ENCODE results near the gene SSBP3.
A peak's percentile ranks its signal among the peaks of the same experiment; 100 is the strongest.

SSBP3 gene

DNA sequence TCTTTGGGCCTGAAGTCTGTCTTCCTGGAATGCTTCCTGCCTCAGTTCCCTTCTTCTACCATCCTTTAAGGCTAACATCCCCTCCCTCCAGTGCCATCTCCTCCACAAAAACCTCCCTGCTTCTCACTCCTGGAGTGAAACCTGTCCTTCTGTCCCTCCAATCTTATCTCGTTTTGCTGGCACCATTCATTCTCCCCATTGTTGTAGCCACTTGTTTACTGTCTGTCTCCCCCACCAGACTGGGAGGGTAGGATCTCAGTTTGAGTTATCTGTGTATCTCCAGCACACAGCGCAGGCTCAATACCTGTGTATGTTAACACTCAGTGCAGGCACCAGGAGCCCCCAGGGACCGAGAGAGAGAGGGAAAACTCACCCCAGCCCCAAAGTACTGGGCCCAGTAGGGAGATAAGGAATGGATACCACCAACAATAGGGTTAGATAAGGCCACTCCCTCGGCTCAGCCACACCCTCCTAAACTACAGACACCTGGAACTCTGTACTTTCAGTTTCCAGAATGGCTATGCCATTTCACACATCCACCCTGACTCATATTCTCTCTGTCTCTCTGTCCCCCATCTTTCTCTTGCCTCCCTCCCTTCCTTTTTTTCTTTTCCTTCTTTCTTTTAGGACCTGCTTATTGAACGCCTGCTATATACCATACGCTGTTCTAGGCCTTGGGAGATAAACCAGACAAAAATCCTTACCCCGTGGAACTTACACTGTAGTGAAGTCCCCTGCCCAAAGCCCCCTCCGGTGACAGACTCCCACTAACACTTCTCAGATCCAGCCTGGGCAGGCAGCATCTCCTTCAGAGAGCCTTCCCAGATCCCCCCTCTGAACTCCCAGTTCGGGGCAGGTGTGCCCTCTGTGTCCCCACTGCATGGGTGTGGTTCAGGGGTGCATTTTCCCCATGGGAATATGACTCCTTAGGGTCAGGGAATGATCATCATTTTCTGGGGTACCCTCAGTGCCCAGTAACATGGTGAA is 3.3 kb upstream of the SSBP3 start:
- DNase-seq: no peak

DNA sequence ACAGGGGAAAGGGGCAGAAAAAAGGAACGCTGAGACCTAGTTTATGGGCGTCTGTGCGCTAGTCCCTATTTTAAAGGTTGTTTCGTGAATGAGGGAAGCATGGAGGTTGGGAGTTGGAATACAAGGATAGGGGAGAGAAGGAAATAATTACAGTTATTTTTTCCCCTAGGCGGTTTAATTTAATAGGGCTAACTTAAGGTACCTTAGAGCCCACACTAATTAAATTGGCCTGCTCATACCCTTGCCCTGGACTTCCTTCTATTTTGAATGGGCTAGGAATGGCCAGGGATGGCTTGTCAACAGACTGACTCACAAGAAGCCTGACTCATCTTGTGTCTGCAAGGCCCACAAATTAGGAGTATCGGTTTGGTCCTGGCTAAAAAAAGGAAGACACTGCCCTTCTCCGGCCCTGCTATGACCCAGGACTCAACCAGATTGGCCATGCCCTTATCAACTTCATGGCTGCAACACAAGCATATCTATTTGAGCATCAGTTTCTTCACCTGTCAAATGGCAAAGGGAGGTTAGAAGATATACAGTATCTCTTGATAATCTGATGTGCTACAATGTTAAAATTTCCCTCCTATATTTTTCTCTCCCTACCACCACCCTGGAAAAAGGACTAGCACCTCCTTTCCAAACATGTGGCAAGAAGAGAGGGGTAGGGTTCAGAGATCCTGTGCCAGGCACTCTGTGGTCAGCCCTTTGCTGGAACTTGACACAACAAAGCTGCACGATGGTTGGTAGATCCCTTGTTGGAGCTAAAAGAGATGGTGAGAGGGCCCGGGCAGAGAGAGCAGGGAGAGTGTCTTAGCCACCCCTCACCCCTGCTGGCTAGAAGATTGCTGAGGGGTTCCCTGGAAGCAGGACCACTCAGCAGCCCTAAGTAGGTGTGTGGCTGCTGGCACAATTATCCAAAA is 2.2 kb upstream of the SSBP3 start:
- no peak for DNase-seq

DNA sequence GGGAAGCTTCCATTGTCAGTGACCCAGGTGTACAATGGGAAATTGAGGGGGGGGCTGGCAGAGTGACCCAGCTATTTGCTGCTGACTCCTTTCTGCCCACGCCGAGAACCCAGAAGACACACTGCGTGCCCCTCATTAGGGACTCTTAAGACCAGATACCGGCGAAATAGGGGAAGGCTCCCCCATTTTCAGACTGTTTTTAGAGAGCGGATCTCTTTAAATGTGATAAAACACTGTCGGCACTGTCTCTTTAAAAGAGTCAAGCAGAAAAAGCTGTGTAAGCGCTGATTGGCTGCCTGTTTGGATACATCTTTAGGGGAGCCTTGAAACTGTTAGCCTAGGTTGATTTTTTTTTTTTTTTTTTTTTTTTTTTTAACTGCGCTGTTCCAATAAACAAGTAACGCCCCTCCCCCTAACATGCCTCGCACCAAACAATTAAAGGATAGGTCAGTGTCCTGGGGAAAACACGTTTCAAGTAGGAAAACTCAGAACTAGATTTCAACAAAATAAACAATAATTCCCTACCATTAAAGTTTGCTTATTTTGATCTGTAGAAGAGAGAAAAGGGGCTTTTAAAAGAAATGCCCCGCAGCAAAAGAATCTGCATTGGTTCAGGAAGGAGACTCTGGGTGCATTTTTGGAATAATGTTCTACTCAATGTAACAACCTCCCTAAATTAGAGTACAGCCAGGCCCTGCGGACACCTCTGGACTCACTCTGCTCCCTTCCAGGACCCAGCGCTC is 1.4 kb upstream of the SSBP3 start:
- no peak for DNase-seq

DNA sequence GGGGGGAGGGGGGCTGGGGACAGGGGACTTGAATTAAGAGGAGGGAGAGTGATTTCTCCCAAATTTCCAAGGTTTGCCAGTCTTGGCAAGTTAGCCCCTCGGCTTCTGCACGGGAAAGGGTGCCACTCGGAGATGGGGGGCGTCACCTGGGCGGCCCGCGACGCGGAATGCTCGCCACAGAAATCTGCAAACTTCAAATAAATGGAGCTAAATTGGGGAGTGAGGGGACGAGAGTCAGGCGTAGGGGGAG is 885 bp upstream of the SSBP3 start:
- DNase-seq: peak; percentile 77

DNA sequence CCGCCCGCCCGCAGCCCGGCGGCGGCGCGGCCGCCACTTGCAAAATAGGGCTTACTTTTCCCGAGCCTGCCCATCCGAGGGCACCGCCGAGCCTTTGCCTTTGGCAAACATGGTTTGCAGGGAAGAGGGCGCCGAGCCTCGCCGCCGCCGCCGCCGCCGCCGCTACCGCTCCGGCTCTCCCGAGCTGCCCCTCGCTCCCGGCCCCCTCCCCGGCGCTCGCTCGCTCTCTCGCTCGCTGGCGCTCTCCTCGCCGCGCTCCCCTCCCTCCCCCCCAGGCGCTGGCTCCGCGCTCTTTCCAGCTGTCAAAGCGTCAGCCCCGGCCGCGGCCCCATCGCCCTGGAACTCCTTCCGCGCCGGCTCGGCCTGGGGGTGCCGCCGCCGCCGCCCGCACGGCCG is 298 bp downstream of the SSBP3 start:
- no peak for DNase-seq

DNA sequence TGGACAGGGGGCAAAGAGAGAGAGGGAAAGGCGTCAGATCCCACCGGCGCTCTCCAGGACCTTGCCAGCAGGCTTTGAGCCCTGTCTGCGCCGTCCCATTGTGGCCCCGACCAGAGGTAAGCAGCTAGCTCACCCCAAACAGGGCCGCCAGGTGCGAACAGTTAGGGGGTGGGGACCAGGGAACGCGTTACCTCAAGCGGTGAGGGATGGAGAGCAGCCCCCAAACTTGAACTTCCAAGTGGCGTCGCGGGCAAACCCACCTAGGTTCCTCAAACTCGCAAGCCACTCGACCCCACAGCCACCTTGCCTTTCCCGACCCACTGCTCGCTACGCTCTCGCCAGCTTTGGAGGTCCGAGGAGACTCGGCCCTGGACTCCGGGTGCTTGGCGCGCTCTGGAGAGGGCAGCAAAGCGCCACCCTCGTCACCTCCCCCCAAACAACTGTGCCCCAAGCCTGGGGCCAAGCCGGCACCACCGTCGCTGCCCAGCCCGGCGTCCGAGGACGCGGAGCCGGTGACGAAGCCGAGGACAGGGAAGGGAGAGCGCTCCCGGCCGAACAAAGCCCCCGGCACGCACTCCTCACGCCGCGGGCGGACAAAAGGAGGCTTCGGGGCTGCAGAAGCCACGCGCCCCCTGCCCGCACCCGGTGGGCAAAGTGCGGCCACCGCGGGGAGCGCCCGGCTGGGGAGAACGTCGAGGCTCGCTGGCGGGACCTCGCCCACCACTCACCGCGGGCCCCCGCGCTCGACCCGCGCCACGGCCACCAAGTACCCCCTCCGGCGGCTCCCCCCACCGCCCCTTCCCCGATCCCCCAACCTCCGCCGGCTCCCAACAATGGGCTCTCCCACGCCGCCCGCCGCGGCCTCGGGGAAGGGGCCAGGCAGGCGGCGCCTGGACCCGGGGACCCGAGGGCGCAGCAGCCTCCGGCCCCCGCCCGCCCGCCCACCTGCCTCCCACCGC is 976 bp downstream of the SSBP3 start:
- no peak for DNase-seq

DNA sequence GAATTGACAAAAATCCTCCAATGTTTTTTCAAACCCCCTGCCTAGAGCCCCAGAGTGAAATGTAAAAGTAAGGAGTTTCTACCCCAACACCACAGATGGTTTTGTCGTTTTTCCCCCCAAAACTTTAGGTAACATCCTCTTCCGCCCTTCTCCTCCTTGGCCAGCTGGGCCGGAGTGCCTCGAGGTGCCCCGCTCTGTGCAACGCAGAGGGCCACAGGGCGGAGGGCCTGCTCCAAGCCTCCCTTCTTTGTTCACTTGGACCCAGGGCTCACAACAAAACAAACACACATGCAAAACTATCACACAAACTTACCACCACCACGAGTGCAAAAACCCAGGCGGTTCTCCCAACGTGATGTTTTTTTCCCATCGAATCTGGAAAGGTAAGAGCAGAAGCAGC is 1.9 kb downstream of the SSBP3 start:
- DNase-seq: no peak

DNA sequence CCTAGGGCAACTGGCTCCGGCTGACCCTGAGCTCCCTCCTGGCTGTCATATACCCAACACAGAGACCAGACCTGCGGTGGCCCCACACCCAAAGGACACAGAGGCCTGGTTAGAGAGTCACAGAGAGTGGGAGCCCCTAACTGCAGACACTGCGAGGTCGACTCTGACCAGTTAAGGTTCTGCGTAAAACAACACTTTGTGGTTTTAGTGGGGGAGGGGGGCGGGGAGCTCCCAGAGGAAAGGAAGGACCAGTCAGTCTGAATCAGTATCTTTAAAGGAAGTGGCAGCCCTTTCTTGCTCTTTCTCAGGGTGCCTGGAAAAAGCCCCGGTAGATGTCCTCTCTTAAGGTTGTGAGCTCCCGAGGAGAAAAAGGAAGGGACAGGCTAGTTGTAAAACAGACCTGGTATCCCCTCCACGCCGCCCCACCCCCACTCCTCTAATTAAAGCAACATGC is 2.4 kb downstream of the SSBP3 start:
- DNase-seq: no peak

DNA sequence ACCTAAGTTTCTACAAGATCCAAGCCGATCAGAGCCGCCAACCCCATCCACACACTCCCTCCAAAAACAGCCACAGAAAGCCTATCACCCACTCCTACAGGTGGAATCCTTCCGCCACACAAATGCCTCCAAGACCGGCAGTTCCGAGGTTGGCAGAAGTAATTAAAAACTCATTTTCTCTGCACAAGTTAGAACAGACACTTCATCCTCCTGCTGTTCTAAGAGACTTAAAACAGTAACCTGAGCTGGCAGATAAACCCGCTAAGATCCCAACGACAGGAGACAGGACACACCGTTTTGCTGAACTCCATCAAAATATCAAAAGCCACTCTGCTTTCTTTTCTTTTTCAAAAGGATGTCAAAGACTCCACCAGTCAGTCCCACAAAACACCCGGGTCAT is 2.8 kb downstream of the SSBP3 start:
- no peak for DNase-seq

DNA sequence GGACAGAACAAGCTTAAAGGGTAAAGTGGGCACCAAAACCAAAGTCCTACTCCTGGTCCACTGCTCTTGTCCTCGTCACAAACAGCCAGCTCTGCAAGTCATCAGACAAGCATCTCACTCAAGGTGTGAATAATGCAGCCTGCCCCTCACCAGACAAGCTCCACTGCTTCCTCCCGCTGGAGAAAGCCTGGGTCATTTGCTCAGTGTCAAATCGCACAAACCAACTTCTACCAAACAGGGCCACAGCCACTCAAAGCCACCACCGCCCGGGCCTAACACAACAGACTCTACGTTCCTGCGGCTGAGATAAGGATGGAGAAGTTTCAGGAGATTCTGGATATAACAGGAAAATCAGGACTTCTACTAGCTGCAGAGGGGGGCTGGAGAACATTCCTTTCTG is 3.3 kb downstream of the SSBP3 start:
- DNase-seq: no peak

DNA sequence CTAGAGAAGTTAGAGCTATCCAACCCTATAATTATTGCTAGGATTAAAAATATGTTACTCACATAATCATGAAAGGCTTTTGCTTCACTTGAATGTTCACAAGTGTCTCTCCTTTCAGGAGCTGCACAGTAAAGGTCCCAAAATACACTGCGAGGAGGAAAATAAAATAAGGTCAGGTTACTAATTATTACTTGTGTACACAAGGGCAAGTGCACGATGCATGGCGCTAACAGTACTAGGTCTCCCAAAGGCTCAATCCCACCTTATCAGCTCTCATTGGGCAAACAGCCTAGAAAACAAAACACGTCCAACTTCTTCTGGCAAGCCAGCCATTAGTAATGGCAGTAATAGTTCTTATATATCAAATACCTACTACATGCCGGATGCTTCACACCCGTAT is 4.4 kb downstream of the SSBP3 start:
- no peak for DNase-seq

DNA sequence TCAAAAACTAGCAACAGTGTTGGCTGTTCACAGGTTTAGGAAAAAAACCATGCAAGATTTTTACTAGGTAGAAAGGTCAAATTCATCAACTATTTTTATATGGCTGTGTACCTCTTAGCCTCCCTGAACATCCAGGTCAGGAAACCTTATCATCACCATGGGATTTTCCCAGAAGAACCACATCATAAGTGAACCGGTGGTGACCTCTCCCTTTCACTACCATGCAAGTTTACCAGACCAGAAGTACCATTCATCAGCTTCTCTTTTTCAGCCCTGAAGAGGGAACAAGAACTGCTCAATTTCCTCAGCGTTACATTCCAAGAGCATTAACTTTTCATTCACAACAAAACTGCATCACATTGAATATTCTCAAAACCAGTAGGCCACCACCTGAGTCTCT is 5.9 kb downstream of the SSBP3 start:
- DNase-seq: no peak

DNA sequence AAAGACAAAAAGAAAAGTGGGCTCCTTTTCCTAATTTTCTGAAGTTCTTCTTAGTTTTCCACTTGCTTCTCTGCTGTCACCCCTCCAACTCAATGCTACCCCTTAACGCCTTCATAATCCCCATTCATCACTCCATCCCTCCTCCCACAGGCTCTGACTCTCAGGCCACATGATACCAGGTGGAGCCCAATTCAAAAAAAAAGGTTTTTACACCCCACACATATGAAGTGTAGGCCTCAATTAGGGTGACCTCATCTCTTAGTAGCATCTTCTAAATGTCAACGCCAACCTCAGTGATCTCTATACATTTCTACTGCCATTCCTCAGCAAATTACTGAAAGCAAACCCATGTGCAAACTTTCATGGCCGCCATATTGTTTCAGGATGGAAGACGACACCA is 6.4 kb downstream of the SSBP3 start:
- no peak for DNase-seq

DNA sequence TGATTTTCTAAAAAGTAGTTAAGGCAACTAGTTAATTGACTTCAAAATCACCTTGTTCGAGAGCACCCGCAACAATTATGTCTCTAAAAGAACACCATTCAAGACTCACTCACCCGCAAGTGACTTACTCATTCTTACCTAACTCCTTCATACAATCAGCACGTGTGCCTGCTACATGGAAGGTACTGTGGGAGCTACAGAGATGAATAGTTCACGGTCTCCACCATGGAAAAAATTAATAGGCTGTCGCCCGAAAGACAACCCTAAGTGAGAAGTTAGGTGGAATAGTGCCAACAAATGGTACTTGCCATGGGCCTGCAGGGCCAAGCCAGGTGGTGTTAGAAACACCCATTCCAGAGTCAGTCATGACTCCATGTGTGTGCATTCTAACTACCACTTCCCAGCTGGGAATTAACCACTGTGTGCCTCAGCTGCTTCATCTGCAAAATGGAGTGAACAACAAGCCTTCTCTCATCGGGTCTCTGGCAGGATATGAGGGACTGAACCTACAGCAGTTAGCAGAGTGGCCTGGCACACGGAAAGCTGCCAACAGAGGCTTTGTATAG is 7.1 kb downstream of the SSBP3 start:
- DNase-seq: no peak

DNA sequence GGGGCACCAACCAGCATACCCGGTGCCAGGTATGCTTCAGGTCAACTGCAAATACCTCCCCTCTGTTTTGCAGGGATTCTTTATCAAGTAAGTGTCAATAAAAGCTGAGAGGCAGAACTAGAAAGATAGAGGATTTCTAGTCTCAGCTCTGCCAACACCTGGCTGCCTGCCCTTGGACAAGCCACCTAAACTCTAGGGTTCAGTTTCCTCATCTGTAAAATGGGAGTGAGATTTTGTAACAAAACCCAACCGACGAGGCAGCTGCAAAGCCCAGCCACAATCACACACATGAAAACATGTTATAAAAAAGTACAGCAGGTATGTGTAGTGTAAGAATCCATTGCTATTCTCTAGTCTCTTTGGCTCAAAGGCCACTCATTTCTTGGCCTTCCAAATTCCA is 8.2 kb downstream of the SSBP3 start:
- no peak for DNase-seq

DNA sequence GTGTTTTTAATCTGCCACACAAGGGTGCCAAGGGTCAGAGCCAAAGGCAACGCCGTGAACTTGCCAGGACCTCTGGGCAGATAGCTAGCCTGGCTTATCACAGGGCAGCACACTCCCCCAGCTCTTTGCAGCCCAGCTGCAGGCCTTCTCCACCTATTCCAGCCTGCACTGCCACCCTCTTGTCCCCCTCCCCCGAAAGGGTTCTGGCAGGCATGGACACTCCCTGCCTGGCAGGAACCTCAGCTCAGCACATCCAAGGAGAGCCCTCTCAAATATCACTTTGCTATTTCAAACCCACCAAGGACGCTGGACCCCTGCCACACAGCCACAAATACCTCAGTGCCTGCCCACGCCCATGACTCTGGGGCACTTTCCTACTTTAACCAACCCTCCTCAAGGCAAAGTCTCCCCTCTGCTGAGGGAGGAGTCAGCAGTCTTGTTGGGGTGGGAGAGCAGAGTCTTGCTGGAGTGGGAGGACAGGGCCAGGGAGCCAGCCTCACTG is 9.1 kb downstream of the SSBP3 start:
- DNase-seq: no peak

DNA sequence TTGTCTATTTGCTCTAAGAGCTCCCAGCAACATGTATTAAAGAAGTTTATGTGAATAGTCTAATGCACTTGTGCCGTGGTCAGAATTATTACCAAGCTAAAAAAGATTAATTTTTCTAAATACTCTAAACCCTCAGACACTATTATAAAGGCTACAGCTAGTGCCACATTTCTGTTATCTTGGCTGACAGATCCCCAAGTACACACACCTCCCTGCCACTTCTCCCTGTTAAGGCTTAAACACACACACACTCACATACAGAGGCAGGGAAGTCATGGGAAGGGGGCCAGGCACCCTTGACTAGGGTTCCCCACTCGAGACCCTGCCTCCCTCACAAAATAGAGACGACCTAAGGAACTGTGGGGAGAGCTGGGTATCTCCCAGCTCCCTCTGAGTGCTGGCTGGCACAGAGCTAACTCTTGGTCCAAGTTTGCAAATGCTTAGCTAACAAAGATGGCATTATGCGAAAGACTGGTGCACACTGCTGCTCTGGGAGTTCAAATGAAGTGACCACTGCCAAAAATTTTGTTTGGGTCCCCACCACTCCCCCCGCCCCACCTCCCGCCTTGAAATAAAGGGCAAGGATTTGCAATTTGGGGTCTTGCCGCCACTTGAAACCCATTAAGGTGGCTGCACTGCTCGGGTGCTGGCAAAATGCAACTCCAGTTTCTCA is 9.8 kb downstream of the SSBP3 start:
- DNase-seq: no peak

DNA sequence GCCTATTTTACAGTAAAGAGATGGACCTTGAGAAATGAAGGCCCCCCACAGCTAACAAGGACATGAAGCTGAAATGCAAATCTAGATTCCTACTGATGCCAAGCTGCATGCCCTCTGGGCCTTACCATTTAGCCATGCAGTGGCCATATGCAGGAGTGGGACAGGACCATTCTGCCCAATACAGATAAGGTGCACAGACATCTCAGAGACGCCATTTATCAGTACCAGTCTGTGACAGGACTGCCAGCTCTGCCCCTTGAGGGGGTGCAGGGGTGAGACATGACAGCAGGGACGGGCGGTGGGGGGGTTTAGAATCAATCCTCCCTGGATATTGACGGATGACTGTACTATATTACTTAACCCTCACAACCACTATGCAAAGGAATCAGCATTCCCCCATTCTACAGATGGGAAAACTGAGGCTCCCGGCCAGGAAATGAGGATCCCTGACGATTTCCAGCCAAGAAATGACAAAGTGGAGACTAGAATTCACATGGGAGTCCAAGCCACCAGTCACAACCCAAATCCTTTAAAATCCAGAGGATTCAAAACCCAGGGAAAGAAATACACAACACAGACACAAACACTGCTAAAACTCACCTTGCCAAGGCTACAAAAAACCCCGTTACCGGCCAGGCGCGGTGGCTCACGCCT is 10.8 kb downstream of the SSBP3 start:
- DNase-seq: no peak

DNA sequence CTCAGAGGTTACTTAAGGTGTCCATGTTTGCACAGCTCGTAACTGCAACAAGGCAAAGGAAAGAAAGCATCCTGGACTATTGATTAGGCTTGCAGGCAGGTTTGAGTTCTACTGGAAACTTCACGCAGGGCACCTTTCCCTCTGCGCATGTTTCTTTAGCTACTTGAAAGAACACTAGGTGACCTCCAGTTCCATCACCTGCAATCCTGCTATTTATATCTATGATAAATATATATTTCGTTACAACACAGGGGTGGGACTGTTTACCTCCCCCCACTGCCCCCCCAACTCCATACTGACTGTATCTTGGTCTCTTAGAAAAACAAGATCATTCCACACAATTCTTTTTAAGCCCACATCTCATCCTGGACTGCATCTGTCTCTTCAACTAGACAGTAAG is 12.1 kb downstream of the SSBP3 start:
- no peak for DNase-seq

DNA sequence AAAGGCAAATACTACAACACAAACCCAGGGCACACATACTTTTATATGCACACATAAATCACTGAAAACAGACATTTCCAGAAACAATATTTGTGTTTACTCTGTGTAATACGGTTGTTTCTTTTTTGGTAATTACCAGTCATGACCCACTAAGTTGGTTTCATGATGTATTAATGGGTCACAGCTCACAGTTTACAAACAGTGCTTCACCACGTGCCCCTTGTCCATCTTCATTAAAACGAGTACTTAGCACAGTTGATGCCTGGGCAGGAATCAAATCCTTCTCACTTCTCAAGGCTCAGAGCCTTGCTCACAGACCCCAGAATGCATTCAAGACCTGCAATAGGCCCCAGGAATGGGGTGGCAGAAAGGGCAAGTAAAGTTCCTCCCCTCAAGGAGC is 13.8 kb downstream of the SSBP3 start:
- DNase-seq: no peak

All from activated CD8-positive, alpha-beta memory T cell treated with anti-CD3 and anti-CD28 coated beads for 24 hours (primary cell).